ENCODE results near the gene OR2A1. TPM values are rescaled to one million over a fixed set of nuclear protein-coding genes. Genes with fewer than 3 reads are reported as not detected.
"Not testable (repeated sequence)": the region's sequence is repeated elsewhere in the genome, so short reads cannot be mapped to it uniquely, and the experiment has no call there.

The OR2A1 gene
- polyA plus RNA-seq, 1 donor (not counting 4 experiments of a cell fraction or from before 2014, with no cell fraction given): not detected

GRCh38 chr7:144303607-144304006, 8.6 kb upstream of the OR2A1 start:
- H3K4me1 ChIP-seq (ENCODE audit: control insufficient read depth, extremely low read depth, insufficient read depth, low read length); H2AFZ ChIP-seq (ENCODE audit: control insufficient read depth, low read length); H3K9me3 ChIP-seq (ENCODE audit: control insufficient read depth, low read depth, low read length); H3K27ac ChIP-seq (ENCODE audit: control insufficient read depth, insufficient read depth, low read length); H3K79me2 ChIP-seq (ENCODE audit: control insufficient read depth, insufficient read depth, low read length); dilution Hi-C loops (cut with MboI; ENCODE audit: extremely low pct_ligation_motif_present, low sequenced_read_pairs); H3K9me1 ChIP-seq (ENCODE audit: control insufficient read depth, extremely low read depth, insufficient read depth, low read length); H3K27me3 ChIP-seq (ENCODE audit: control insufficient read depth, extremely low read depth, insufficient read depth, low read length); H3K4me2 ChIP-seq (ENCODE audit: control insufficient read depth, extremely low read depth, insufficient read depth, low read depth, low read length); DNase-seq (ENCODE audit: low read depth, low spot score); H3K36me3 ChIP-seq (ENCODE audit: control insufficient read depth in 2 of 2, extremely low read depth in 1 of 2, insufficient read depth in 2 of 2, low read length in 2 of 2); H3K4me3 ChIP-seq (ENCODE audit: control insufficient read depth in 2 of 3, extremely low read depth in 1 of 3, insufficient read depth in 2 of 3, low read depth in 1 of 3, low read length in 3 of 3); H4K20me1 ChIP-seq (ENCODE audit: control insufficient read depth, extremely low read depth, insufficient read depth, low read length); H3K9ac ChIP-seq (ENCODE audit: control insufficient read depth, extremely low read depth, insufficient read depth, low read length); FAIRE-seq: not testable (repeated sequence)

- DNase-seq (ENCODE audit: low read depth, low spot score); dilution Hi-C loops (cut with MboI; ENCODE audit: extremely low pct_ligation_motif_present, low sequenced_read_pairs): not testable (repeated sequence)
Measured at GRCh38 chr7:144305156-144305555, 7.1 kb upstream of the OR2A1 start.

GRCh38 chr7:144309702-144310101, 2.5 kb upstream of the OR2A1 start:
- H4K20me1 ChIP-seq (ENCODE audit: control insufficient read depth, extremely low read depth, insufficient read depth, low read length); H3K79me2 ChIP-seq (ENCODE audit: control insufficient read depth, insufficient read depth, low read length); H3K4me3 ChIP-seq (ENCODE audit: control insufficient read depth in 2 of 3, extremely low read depth in 1 of 3, insufficient read depth in 2 of 3, low read depth in 1 of 3, low read length in 3 of 3); H3K36me3 ChIP-seq (ENCODE audit: control insufficient read depth in 2 of 2, extremely low read depth in 1 of 2, insufficient read depth in 2 of 2, low read length in 2 of 2); FAIRE-seq; H3K4me2 ChIP-seq (ENCODE audit: control insufficient read depth, extremely low read depth, insufficient read depth, low read depth, low read length); H3K4me1 ChIP-seq (ENCODE audit: control insufficient read depth, extremely low read depth, insufficient read depth, low read length); DNase-seq (ENCODE audit: low read depth, low spot score); H3K27ac ChIP-seq (ENCODE audit: control insufficient read depth, insufficient read depth, low read length); H3K9me1 ChIP-seq (ENCODE audit: control insufficient read depth, extremely low read depth, insufficient read depth, low read length); dilution Hi-C loops (cut with MboI; ENCODE audit: extremely low pct_ligation_motif_present, low sequenced_read_pairs); H3K9ac ChIP-seq (ENCODE audit: control insufficient read depth, extremely low read depth, insufficient read depth, low read length); H2AFZ ChIP-seq (ENCODE audit: control insufficient read depth, low read length); H3K27me3 ChIP-seq (ENCODE audit: control insufficient read depth, extremely low read depth, insufficient read depth, low read length); H3K9me3 ChIP-seq (ENCODE audit: control insufficient read depth, low read depth, low read length): not testable (repeated sequence)

More at GRCh38 chr7:144305156-144305555, 7.1 kb upstream of the OR2A1 start:
- H4K20me1 ChIP-seq (ENCODE audit: control insufficient read depth, extremely low read depth, insufficient read depth, low read length); H3K4me2 ChIP-seq (ENCODE audit: control insufficient read depth, extremely low read depth, insufficient read depth, low read depth, low read length); H3K4me3 ChIP-seq (ENCODE audit: control insufficient read depth in 2 of 3, extremely low read depth in 1 of 3, insufficient read depth in 2 of 3, low read depth in 1 of 3, low read length in 3 of 3); H3K9me1 ChIP-seq (ENCODE audit: control insufficient read depth, extremely low read depth, insufficient read depth, low read length); H3K27me3 ChIP-seq (ENCODE audit: control insufficient read depth, extremely low read depth, insufficient read depth, low read length); H3K4me1 ChIP-seq (ENCODE audit: control insufficient read depth, extremely low read depth, insufficient read depth, low read length); H3K9me3 ChIP-seq (ENCODE audit: control insufficient read depth, low read depth, low read length); H3K27ac ChIP-seq (ENCODE audit: control insufficient read depth, insufficient read depth, low read length); H2AFZ ChIP-seq (ENCODE audit: control insufficient read depth, low read length); H3K79me2 ChIP-seq (ENCODE audit: control insufficient read depth, insufficient read depth, low read length); FAIRE-seq; H3K36me3 ChIP-seq (ENCODE audit: control insufficient read depth in 2 of 2, extremely low read depth in 1 of 2, insufficient read depth in 2 of 2, low read length in 2 of 2); H3K9ac ChIP-seq (ENCODE audit: control insufficient read depth, extremely low read depth, insufficient read depth, low read length): not testable (repeated sequence)

- H3K4me3 ChIP-seq (ENCODE audit: control insufficient read depth in 2 of 3, extremely low read depth in 1 of 3, insufficient read depth in 2 of 3, low read depth in 1 of 3, low read length in 3 of 3); H2AFZ ChIP-seq (ENCODE audit: control insufficient read depth, low read length); H3K27me3 ChIP-seq (ENCODE audit: control insufficient read depth, extremely low read depth, insufficient read depth, low read length); H3K27ac ChIP-seq (ENCODE audit: control insufficient read depth, insufficient read depth, low read length); H3K9me1 ChIP-seq (ENCODE audit: control insufficient read depth, extremely low read depth, insufficient read depth, low read length); H3K79me2 ChIP-seq (ENCODE audit: control insufficient read depth, insufficient read depth, low read length); DNase-seq (ENCODE audit: low read depth, low spot score); H3K4me2 ChIP-seq (ENCODE audit: control insufficient read depth, extremely low read depth, insufficient read depth, low read depth, low read length); FAIRE-seq; H3K4me1 ChIP-seq (ENCODE audit: control insufficient read depth, extremely low read depth, insufficient read depth, low read length); H3K36me3 ChIP-seq (ENCODE audit: control insufficient read depth in 2 of 2, extremely low read depth in 1 of 2, insufficient read depth in 2 of 2, low read length in 2 of 2); H3K9me3 ChIP-seq (ENCODE audit: control insufficient read depth, low read depth, low read length); dilution Hi-C loops (cut with MboI; ENCODE audit: extremely low pct_ligation_motif_present, low sequenced_read_pairs); H3K9ac ChIP-seq (ENCODE audit: control insufficient read depth, extremely low read depth, insufficient read depth, low read length); H4K20me1 ChIP-seq (ENCODE audit: control insufficient read depth, extremely low read depth, insufficient read depth, low read length): not testable (repeated sequence)
Measured at GRCh38 chr7:144311218-144311617, 1.0 kb upstream of the OR2A1 start.

GRCh38 chr7:144317537-144317936, 5.3 kb downstream of the OR2A1 start:
- H3K79me2 ChIP-seq (ENCODE audit: control insufficient read depth, insufficient read depth, low read length); H3K9me1 ChIP-seq (ENCODE audit: control insufficient read depth, extremely low read depth, insufficient read depth, low read length); H3K4me1 ChIP-seq (ENCODE audit: control insufficient read depth, extremely low read depth, insufficient read depth, low read length); dilution Hi-C loops (cut with MboI; ENCODE audit: extremely low pct_ligation_motif_present, low sequenced_read_pairs); H3K27ac ChIP-seq (ENCODE audit: control insufficient read depth, insufficient read depth, low read length); FAIRE-seq; H3K27me3 ChIP-seq (ENCODE audit: control insufficient read depth, extremely low read depth, insufficient read depth, low read length); H4K20me1 ChIP-seq (ENCODE audit: control insufficient read depth, extremely low read depth, insufficient read depth, low read length); H3K9me3 ChIP-seq (ENCODE audit: control insufficient read depth, low read depth, low read length); H3K9ac ChIP-seq (ENCODE audit: control insufficient read depth, extremely low read depth, insufficient read depth, low read length); H2AFZ ChIP-seq (ENCODE audit: control insufficient read depth, low read length); DNase-seq (ENCODE audit: low read depth, low spot score); H3K4me3 ChIP-seq (ENCODE audit: control insufficient read depth in 2 of 3, extremely low read depth in 1 of 3, insufficient read depth in 2 of 3, low read depth in 1 of 3, low read length in 3 of 3); H3K36me3 ChIP-seq (ENCODE audit: control insufficient read depth in 2 of 2, extremely low read depth in 1 of 2, insufficient read depth in 2 of 2, low read length in 2 of 2); H3K4me2 ChIP-seq (ENCODE audit: control insufficient read depth, extremely low read depth, insufficient read depth, low read depth, low read length): not testable (repeated sequence)
